Measurements from ENCODE around the gene S100A3. TPM values are rescaled to one million over a fixed set of nuclear protein-coding genes. Genes with fewer than 3 reads are reported as not detected.
A peak's percentile ranks its signal among the peaks of the same experiment; 100 is the strongest.
"Not testable (repeated sequence)": the region's sequence is repeated elsewhere in the genome, so short reads cannot be mapped to it uniquely, and the experiment has no call there.

The S100A3 gene
- total RNA-seq, 4 donors from 2014 or later: 0.69 to 6.0 (median 1.1) TPM; not detected in 1

DNA sequence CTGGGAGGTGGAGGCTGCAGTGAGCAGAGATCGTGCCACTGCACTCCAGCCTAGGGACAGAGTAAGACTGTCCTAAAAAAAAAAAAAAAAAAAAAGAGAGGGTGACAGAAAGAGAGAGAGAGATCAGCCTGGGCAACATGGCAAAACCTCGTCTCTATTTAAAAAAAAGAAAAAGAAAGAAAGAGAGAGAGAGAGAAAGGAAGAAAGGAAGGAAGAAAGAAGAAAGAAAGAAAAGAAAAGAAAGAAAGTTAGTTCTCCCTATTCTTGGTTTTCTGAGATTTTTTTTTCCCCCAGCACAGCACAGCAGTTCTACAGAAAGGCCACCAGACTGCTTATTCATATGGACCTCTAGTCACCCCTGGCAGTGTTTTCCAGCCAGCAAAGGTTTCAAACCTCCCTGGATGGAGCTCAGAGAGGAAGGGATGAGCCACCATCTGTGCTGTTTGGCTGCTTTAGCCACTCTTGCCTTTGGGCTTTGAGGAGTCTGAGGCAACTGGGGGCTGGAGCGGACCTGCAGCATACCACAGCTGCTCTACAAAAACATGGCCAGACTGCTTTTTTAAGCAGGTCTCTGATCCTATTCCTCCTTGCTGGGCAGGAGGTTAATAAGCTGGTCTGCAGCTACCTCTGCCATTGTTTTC, 23.9 kb downstream of the S100A3 start:
- Histone ChIP-seq H3K4me1 (peaks cover 0 to 8% (median 0%) of the 10 kb centered on the region in 3 donors), H3K9me3 (no peaks in the 10 kb centered on the region), H3K36me3 (peaks cover 0 to 4% of the 10 kb centered on the region in 2 donors), H3K27ac (no peak overlapping the region), H3K4me3 (no peak overlapping the region), H3K27me3 (no peaks in the 10 kb centered on the region)
- peak; percentile 87 for ATAC-seq
- WGBS, 2 donors (ENCODE audit: low coverage in 1 of 2): 27 to 60% methylated on average over 1 to 2 of the region's 3 CpGs
- TF ChIP-seq, protein P1, sequence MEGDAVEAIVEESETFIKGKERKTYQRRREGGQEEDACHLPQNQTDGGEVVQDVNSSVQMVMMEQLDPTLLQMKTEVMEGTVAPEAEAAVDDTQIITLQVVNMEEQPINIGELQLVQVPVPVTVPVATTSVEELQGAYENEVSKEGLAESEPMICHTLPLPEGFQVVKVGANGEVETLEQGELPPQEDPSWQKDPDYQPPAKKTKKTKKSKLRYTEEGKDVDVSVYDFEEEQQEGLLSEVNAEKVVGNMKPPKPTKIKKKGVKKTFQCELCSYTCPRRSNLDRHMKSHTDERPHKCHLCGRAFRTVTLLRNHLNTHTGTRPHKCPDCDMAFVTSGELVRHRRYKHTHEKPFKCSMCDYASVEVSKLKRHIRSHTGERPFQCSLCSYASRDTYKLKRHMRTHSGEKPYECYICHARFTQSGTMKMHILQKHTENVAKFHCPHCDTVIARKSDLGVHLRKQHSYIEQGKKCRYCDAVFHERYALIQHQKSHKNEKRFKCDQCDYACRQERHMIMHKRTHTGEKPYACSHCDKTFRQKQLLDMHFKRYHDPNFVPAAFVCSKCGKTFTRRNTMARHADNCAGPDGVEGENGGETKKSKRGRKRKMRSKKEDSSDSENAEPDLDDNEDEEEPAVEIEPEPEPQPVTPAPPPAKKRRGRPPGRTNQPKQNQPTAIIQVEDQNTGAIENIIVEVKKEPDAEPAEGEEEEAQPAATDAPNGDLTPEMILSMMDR (IDR thresholded peaks at IDR 0.05): peak in 1 of 4 experiments; percentile 8
- no peak for TF ChIP-seq POLR2A (IDR thresholded peaks at IDR 0.05)

DNA sequence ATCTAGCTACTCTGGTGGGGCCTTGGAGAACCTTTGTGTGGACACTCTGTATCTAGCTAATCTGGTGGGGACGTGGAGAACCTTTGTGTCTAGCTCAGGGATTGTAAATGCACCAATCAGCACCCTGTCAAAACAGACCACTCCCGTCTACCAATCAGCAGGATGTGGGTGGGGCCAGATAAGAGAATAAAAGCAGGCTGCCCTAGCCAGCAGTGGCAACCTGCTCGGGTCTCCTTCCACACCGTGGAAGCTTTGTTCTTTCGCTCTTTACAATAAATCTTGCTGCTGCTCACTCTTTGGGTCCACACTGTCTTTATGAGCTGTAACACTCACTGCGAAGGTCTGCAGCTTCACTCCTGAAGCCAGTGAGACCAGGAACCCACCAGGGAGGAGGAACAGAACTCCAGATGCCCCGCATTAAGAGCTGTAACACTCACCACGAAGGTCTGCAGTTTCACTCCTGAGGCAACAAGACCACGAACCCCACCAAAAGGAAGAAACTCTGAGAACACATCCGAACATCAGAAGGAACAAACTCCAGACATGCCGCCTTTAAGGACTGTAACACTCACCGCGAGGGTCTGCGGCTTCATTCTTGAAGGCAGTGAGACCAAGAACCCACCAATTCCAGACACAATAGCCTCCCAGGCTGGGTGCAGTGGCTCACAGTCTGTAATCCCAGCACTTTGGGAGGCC, 26.6 kb downstream of the S100A3 start:
- 59 to 87% methylated on average over 3 to 6 of the region's 14 CpGs for WGBS, 2 donors (ENCODE audit: low coverage in 1 of 2)
- not testable (repeated sequence) for H3K9me3 ChIP-seq, H3K27ac ChIP-seq, H3K36me3 ChIP-seq, H3K4me3 ChIP-seq, ATAC-seq, H3K27me3 ChIP-seq, H3K4me1 ChIP-seq

DNA sequence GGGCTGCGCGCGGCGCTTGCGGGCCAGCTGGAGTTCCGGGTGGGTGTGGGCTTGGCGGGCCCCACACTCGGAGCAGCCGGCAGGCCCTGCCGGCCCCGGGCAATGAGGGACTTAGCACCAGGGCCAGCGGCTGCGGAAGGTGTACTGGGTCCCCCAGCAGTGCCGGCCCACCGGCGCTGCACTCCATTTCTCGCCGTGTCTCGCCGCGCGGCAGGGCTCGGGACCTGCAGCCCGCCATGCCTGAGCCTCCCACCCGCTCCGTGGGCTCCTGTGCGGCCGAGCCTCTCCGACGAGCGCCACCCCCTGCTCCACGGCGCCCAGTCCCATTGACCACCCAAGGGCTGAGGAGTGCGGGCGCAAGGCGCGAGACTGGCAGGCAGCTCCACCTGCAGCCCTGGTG, 27.2 kb downstream of the S100A3 start:
- WGBS, 2 donors (ENCODE audit: low coverage in 1 of 2): 95% methylated on average over 12 of the region's 37 CpGs; no CpG with 5 or more reads in 1 of the 2 donors
- not testable (repeated sequence) for H3K4me1 ChIP-seq, H3K27ac ChIP-seq, H3K36me3 ChIP-seq, H3K27me3 ChIP-seq, ATAC-seq, H3K9me3 ChIP-seq, H3K4me3 ChIP-seq

DNA sequence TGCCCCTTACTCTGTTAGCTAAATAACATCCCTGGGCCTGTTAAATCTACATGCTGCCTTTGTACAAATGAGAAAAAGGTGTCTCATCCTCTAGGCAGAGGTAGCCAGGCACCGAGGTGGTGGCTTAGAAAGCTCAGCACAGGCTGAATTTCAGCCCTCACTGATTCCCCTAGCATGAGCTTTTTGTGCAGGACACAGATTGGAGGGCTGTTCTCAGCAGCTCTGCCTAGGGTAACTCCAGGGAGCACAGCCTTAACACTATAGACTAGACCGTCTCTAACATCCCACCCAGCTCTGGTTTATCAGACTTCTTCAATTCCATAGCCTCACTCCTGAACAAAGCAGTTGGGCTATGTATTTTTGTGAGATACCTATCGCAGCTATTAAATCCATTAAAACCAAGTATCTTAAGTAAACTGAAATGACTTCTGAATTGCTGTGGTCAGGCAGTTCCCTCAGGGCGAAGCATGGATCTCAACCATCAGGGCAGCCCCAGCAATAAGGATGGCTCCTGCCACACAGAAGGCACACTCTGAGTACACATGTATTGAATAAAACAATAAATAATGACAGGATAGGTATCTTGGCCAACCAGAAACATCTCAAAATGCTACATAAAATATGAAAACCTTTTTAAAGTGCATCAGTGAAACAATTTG, 28.1 kb downstream of the S100A3 start:
- Histone ChIP-seq H3K27ac (no peak overlapping the region), H3K36me3 (no peaks in the 10 kb centered on the region), H3K9me3 (no peaks in the 10 kb centered on the region), H3K4me1 (peaks cover 0 to 6% (median 0%) of the 10 kb centered on the region in 3 donors), H3K4me3 (no peak overlapping the region), H3K27me3 (no peaks in the 10 kb centered on the region)
- no peak for ATAC-seq
- 89% methylated on average over 3 to 4 of the region's 4 CpGs for WGBS, 2 donors (ENCODE audit: low coverage in 1 of 2)
- TF ChIP-seq POLR2AphosphoS5 (IDR thresholded peaks at IDR 0.05): no peak
- no peak for TF ChIP-seq EP300 (IDR thresholded peaks at IDR 0.05)
- no peak for TF ChIP-seq POLR2A (IDR thresholded peaks at IDR 0.05)
- TF ChIP-seq, protein P1 (IDR thresholded peaks at IDR 0.05): no peak

DNA sequence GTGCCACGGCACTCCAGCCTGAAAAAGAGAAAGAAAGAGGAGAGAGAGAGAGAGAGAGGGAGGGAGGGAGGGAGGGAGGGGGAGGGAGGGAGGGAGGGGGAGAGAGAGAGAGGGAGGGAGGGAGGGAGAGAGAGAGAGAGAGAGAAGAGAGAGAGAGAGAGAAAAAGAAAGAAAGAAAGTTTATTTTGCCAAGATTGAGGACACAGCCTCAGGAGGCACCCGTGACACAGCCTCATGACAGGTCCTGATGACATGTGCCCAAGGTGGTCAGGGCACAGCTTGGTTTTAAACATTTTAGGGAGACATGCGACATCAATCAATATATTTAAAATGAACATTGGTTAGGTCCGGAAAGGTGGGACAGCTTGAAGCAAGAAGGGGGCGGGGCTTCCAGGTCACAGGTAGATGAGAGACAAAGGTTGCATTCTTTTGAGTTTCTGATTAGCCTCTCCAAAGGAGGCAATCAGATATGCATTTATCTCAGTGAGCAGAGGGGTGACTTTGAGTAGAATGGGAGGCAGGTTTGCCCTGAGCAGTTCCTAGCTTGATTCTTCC, 28.8 kb downstream of the S100A3 start:
- WGBS, 2 donors (ENCODE audit: low coverage in 1 of 2): 78 to 84% methylated on average over 4 to 5 of the region's 5 CpGs
- H3K36me3 ChIP-seq, ATAC-seq, H3K4me3 ChIP-seq, H3K27me3 ChIP-seq, H3K9me3 ChIP-seq, H3K4me1 ChIP-seq, H3K27ac ChIP-seq: not testable (repeated sequence)

DNA sequence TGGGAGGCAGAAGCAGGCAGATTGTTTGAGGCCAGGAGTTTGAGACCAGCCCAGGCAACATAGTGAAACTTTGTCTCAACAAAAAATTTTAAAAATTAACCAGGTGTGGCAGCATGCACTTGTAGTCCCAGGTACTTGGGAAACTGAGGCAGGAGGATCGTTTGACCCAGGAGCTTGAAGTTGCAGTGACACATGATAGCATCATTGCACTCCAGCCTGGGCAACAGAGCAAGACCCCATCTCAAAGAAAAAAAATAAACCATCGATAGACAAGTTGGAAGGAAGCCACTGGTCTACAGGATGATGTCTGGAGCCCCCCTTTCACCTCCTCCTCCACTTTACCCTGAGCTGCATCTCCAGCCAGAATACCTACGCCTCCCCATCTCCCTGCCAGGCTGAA, 29.8 kb downstream of the S100A3 start:
- Histone ChIP-seq H3K9me3 (no peaks in the 10 kb centered on the region), H3K36me3 (no peaks in the 10 kb centered on the region), H3K27me3 (no peaks in the 10 kb centered on the region), H3K4me1 (peaks cover 0 to 6% (median 0%) of the 10 kb centered on the region in 3 donors), H3K4me3 (no peak overlapping the region), H3K27ac (no peak overlapping the region)
- 80 to 96% methylated on average over 1 to 3 of the region's 3 CpGs for WGBS, 2 donors (ENCODE audit: low coverage in 1 of 2)
- no peak for ATAC-seq
- TF ChIP-seq POLR2AphosphoS5 (IDR thresholded peaks at IDR 0.05): no peak
- TF ChIP-seq POLR2A (IDR thresholded peaks at IDR 0.05): no peak
- TF ChIP-seq, protein P1 (IDR thresholded peaks at IDR 0.05): no peak
- TF ChIP-seq EP300 (IDR thresholded peaks at IDR 0.05): no peak

Measured in gastroesophageal sphincter (tissue), 4 donors.